Fibroblast of lung (primary cell): ENCODE results near the gene TMPRSS13. TPM values are rescaled to one million over a fixed set of nuclear protein-coding genes. Genes with fewer than 3 reads are reported as not detected.

Experiments used
- DNase-seq, 2 donors: peaks; one replicate each; pipeline versions ENCODE4 v3.0.0 to v3.0.0-alpha.2; 2010; ENCODE audit warnings: low read depth in 2 of 2
- H2AFZ ChIP-seq: 2 replicates; pipeline ENCODE4 v1.5.1; 2012; ENCODE audit warnings: low read length, control low read depth, inconsistent platforms
- H3K27ac ChIP-seq: 2 replicates; pipeline ENCODE4 v1.5.1; 2011; ENCODE audit warnings: low read length, control low read depth; ENCODE audit not compliant: insufficient read depth
- H3K27me3 ChIP-seq: 2 replicates; pipeline ENCODE4 v1.5.1; 2011; ENCODE audit warnings: mild to moderate bottlenecking, low read length; ENCODE audit not compliant: control insufficient read depth, insufficient read depth
- H3K36me3 ChIP-seq: 2 replicates; pipeline ENCODE4 v1.5.1; 2011; ENCODE audit warnings: low read length; ENCODE audit not compliant: control insufficient read depth, insufficient read depth
- H3K4me1 ChIP-seq: 2 replicates; pipeline ENCODE4 v1.5.1; 2011; ENCODE audit warnings: low read length; ENCODE audit not compliant: control insufficient read depth, insufficient read depth; ENCODE audit errors: extremely low read depth
- H3K4me2 ChIP-seq: 2 replicates; pipeline ENCODE4 v1.5.1; 2011; ENCODE audit warnings: low read length, control low read depth; ENCODE audit not compliant: insufficient read depth; ENCODE audit errors: extremely low read depth
- H3K4me3 ChIP-seq, 4 experiments: fragments of 200-600 bp in 1 of 4; sonication (generic) in 1 of 4; replicated peaks in 1 of 4; 2 replicates each; pipeline ENCODE4 v1.5.1; 2011 to 2016; ENCODE audit warnings: low read length in 4 of 4, low read depth in 3 of 4, mild to moderate bottlenecking in 3 of 4, control low read depth in 2 of 4, inconsistent platforms in 1 of 4, mixed read lengths in 1 of 4; ENCODE audit not compliant: insufficient read depth in 1 of 4; ENCODE audit errors: control extremely low read depth in 1 of 4
- H3K79me2 ChIP-seq: 2 replicates; pipeline ENCODE4 v1.5.1; 2012; ENCODE audit warnings: mild to moderate bottlenecking, low read length, inconsistent platforms; ENCODE audit not compliant: control insufficient read depth, insufficient read depth
- H3K9ac ChIP-seq: 2 replicates; pipeline ENCODE4 v1.5.1; 2011; ENCODE audit warnings: mild to moderate bottlenecking, low read length, control low read depth; ENCODE audit not compliant: insufficient read depth
- H3K9me3 ChIP-seq: 2 replicates; pipeline ENCODE4 v1.5.1; 2012; ENCODE audit warnings: low read depth, low read length; ENCODE audit not compliant: control insufficient read depth, insufficient read depth
- H4K20me1 ChIP-seq: 2 replicates; pipeline ENCODE4 v1.5.1; 2011; ENCODE audit warnings: low read length; ENCODE audit not compliant: control insufficient read depth, insufficient read depth; ENCODE audit errors: extremely low read depth
- CTCF ChIP-seq, 2 donors: IDR thresholded peaks in 1 of 2; conservative IDR thresholded peaks in 1 of 2; 1 replicate in 1 of 2; 2 replicates in 1 of 2; pipeline ENCODE4 v1.5.1; 2011 to 2012; ENCODE audit warnings: low read length in 2 of 2, control low read depth in 1 of 2, inconsistent platforms in 1 of 2, low read depth in 1 of 2, mild to moderate bottlenecking in 1 of 2
- EZH2 ChIP-seq: IDR thresholded peaks from 2 replicates; pipeline ENCODE4 v1.5.1; 2012; ENCODE audit warnings: low read length, control low read depth, mild to moderate bottlenecking; ENCODE audit errors: missing control alignments
- polyA plus RNA-seq, 2 donors: library from polyadenylated mRNA; depleted of rRNA in 1 of 2; stranded (reverse) in 1 of 2; unstranded in 1 of 2; fragments of >200 nt; gene quantifications; 2 replicates each; pipeline ENCODE4 v1.2.1, GENCODE V29; 2011 to 2012; ENCODE audit warnings: missing spikeins in 1 of 2
- total RNA-seq: library from RNA; depleted of rRNA; stranded (reverse); fragments of >200 nt; gene quantifications from 2 replicates; pipeline ENCODE4 v1.2.1, GENCODE V29; 2014

The TMPRSS13 gene
- total and polyA plus RNA-seq, 2 donors (not counting 1 experiment from before 2014, with no cell fraction given): not detected

GRCh38 chr11:117909611-117910382 is 19.4 kb downstream of the TMPRSS13 start:
- no peak overlapping the region for H3K27ac ChIP-seq

GRCh38 chr11:117908959-117909610 is 20.1 kb downstream of the TMPRSS13 start:
- peaks cover 7% of the 10 kb centered on the region for H3K27me3 ChIP-seq
- H3K4me2 ChIP-seq: no peak overlapping the region
- H3K4me3 ChIP-seq: no peak overlapping the region
- H3K36me3 ChIP-seq: no peaks in the 10 kb centered on the region
- no peak for DNase-seq
- H3K79me2 ChIP-seq: no peaks in the 10 kb centered on the region
- H3K27ac ChIP-seq: no peak overlapping the region
- H2AFZ ChIP-seq: no peak overlapping the region
- no peak for TF ChIP-seq CTCF (conservative IDR thresholded peaks at IDR 0.05 in 1 of 2, IDR thresholded peaks at IDR 0.05 in 1 of 2; ENCODE audit: low read depth in 1 of 2, low read length in 2 of 2)
- TF ChIP-seq EZH2: no peak
- peaks cover 3% of the 10 kb centered on the region for H3K4me1 ChIP-seq
- no peaks in the 10 kb centered on the region for H4K20me1 ChIP-seq
- no peaks in the 10 kb centered on the region for H3K9me3 ChIP-seq
- H3K9ac ChIP-seq: no peak overlapping the region

More at GRCh38 chr11:117909611-117910382, 19.4 kb downstream of the TMPRSS13 start:
- Histone ChIP-seq H3K4me1 (peaks cover 3% of the 10 kb centered on the region), H3K4me2 (no peak overlapping the region), H3K9me3 (no peaks in the 10 kb centered on the region), H3K36me3 (no peaks in the 10 kb centered on the region), H3K27me3 (peaks cover 10% of the 10 kb centered on the region), H3K9ac (no peak overlapping the region), H3K4me3 (no peak overlapping the region), H3K79me2 (no peaks in the 10 kb centered on the region), H2AFZ (no peak overlapping the region), H4K20me1 (no peaks in the 10 kb centered on the region)
- no peak for DNase-seq
- TF ChIP-seq CTCF (conservative IDR thresholded peaks at IDR 0.05 in 1 of 2, IDR thresholded peaks at IDR 0.05 in 1 of 2; ENCODE audit: low read depth in 1 of 2, low read length in 2 of 2) (no peak), EZH2 (no peak)

DNA sequence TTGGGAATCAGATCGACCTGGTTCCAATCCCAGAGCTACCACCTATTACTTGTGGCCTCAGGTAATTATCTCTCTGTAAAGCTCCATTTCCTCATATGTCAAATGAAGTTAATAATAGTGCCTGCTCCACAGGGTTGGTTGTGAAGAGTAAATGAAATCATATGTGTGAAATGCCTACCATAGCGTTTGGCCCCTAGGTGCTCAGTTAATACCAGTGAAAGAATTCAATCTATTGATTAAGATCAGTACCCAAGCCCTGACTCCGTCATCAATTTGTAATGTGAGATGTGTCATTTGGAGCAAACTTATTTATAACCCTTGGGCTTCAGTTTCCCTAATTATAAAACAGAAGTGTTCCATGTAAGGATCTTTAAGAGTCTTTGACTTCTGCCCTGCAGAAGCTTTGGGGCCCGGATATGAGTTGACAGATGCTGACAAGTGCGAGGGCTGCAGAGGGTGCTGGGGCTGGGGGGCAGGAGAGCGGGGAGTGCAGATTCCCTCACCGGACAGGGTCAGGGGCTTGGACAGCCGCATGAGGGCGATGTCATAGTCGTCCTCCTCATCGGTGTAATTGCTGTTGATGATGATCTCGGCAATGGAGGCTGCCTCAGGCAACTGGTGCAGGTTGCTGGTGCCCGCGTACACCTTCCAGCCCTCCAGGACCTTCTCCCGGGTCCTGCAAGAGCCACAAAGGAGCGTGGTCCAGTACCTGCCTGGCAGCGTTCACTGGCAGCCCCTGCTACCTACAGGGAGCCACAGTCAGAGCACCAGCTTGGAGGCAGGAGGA is 20.9 kb downstream of the TMPRSS13 start:
- Histone ChIP-seq H2AFZ (no peak overlapping the region), H3K4me1 (peaks cover 3% of the 10 kb centered on the region), H3K9me3 (no peaks in the 10 kb centered on the region), H4K20me1 (no peaks in the 10 kb centered on the region), H3K36me3 (no peaks in the 10 kb centered on the region), H3K9ac (no peak overlapping the region), H3K27ac (no peak overlapping the region), H3K27me3 (peaks cover 4% of the 10 kb centered on the region), H3K79me2 (no peaks in the 10 kb centered on the region), H3K4me3 (no peak overlapping the region), H3K4me2 (peak overlapping the region; percentile 25)
- no peak for TF ChIP-seq CTCF (conservative IDR thresholded peaks at IDR 0.05 in 1 of 2, IDR thresholded peaks at IDR 0.05 in 1 of 2; ENCODE audit: low read depth in 1 of 2, low read length in 2 of 2)
- no peak for TF ChIP-seq EZH2
- no peak for DNase-seq
